ENCODE measurements around the gene TMEM131L.
"Not testable (repeated sequence)": the region's sequence is repeated elsewhere in the genome, so short reads cannot be mapped to it uniquely, and the experiment has no call there.

Gene TMEM131L, protein sequence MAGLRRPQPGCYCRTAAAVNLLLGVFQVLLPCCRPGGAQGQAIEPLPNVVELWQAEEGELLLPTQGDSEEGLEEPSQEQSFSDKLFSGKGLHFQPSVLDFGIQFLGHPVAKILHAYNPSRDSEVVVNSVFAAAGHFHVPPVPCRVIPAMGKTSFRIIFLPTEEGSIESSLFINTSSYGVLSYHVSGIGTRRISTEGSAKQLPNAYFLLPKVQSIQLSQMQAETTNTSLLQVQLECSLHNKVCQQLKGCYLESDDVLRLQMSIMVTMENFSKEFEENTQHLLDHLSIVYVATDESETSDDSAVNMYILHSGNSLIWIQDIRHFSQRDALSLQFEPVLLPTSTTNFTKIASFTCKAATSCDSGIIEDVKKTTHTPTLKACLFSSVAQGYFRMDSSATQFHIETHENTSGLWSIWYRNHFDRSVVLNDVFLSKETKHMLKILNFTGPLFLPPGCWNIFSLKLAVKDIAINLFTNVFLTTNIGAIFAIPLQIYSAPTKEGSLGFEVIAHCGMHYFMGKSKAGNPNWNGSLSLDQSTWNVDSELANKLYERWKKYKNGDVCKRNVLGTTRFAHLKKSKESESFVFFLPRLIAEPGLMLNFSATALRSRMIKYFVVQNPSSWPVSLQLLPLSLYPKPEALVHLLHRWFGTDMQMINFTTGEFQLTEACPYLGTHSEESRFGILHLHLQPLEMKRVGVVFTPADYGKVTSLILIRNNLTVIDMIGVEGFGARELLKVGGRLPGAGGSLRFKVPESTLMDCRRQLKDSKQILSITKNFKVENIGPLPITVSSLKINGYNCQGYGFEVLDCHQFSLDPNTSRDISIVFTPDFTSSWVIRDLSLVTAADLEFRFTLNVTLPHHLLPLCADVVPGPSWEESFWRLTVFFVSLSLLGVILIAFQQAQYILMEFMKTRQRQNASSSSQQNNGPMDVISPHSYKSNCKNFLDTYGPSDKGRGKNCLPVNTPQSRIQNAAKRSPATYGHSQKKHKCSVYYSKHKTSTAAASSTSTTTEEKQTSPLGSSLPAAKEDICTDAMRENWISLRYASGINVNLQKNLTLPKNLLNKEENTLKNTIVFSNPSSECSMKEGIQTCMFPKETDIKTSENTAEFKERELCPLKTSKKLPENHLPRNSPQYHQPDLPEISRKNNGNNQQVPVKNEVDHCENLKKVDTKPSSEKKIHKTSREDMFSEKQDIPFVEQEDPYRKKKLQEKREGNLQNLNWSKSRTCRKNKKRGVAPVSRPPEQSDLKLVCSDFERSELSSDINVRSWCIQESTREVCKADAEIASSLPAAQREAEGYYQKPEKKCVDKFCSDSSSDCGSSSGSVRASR (N-terminal part only)

GRCh38 chr4:153466081-153466948, at the start of gene TMEM131L:
Gene TMEM131L (plus strand): TSS chr4:153466360. CDS start chr4:153466398, 38 bp downstream.
- H3K9me3 Mint-ChIP-seq = no peaks in the 10 kb centered on the region
- TF ChIP-seq CTCF (IDR thresholded peaks at IDR 0.05; ENCODE audit: unreplicated experiment in 3 of 3) = peak in 2 of 3 experiments; percentile 17 to 25
- peak within 1 kb of the TSS; percentile 93 to 97 (median 96) for H3K27ac Mint-ChIP-seq
- peaks cover 9% of the 10 kb centered on the region for H3K27me3 Mint-ChIP-seq (ENCODE audit: low read depth)
- H3K36me3 Mint-ChIP-seq (ENCODE audit: low read depth) = peaks cover 12% of the 10 kb centered on the region
- H3K4me1 Mint-ChIP-seq = peaks cover 58% of the 10 kb centered on the region
- peak within 1 kb of the TSS; percentile 95 to 98 (median 97) for H3K4me3 Mint-ChIP-seq

DNA sequence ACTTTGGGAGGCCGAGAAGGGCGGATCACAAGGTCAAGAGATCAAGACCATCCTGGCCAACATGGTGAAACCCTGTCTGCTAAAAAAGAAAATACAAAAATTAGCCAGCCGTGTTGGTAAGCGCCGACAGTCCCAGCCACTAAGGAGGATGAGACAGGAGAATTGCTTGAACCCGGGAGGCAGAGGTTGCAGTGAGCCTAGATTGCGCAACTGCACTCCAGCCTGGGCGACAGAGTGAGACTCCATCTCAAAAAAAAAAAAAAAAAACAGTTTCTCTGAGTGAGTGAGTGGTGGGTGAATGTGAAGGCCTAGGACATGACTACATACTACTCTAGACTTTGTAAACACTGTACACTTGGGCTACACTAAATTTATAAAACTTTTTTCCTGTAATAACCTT, 49.7 kb upstream of the TMEM131L start:
- not testable (repeated sequence) for H3K27ac Mint-ChIP-seq; H3K4me1 Mint-ChIP-seq; H3K36me3 Mint-ChIP-seq (ENCODE audit: low read depth); H3K9me3 Mint-ChIP-seq; H3K27me3 Mint-ChIP-seq (ENCODE audit: low read depth); H3K4me3 Mint-ChIP-seq

GRCh38 chr4:153418121-153418520, 48.0 kb upstream of the TMEM131L start:
- Mint-ChIP-seq H3K27me3 (ENCODE audit: low read depth) (no peaks in the 10 kb centered on the region), H3K4me1 (peaks cover 8% of the 10 kb centered on the region), H3K9me3 (no peaks in the 10 kb centered on the region), H3K4me3 (no peak overlapping the region), H3K36me3 (ENCODE audit: low read depth) (peaks cover 4% of the 10 kb centered on the region), H3K27ac (peak overlapping the region; percentile 30 to 73 (median 68))
- no peak for TF ChIP-seq CTCF (IDR thresholded peaks at IDR 0.05; ENCODE audit: unreplicated experiment in 3 of 3)

DNA sequence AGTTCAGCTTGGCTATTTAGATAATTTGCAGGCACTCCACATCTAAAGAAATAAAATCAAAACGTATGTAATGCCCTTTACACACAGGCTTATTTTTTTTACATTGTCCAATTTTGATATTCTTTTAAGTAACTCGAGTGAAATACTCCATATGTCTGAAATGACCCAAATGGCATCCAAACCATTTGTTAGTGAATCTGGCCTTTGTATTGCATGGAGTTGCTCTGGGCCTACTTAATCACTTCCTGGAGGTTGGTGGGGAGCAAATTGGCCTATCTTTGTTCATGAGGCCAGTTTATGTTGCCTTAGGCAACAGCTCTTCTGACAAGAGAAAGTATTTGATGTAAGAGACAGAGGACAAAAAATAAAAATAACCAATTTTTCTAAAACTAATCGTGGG, 47.6 kb upstream of the TMEM131L start:
- Mint-ChIP-seq H3K9me3 (no peaks in the 10 kb centered on the region), H3K36me3 (ENCODE audit: low read depth) (peaks cover 4% of the 10 kb centered on the region), H3K4me1 (peaks cover 8% of the 10 kb centered on the region), H3K27me3 (ENCODE audit: low read depth) (no peaks in the 10 kb centered on the region), H3K4me3 (no peak overlapping the region), H3K27ac (peak overlapping the region; percentile 30 to 73 (median 68))
- TF ChIP-seq CTCF (IDR thresholded peaks at IDR 0.05; ENCODE audit: unreplicated experiment in 3 of 3) = no peak

GRCh38 chr4:153419029-153419428, 47.1 kb upstream of the TMEM131L start:
- Mint-ChIP-seq H3K27me3 (ENCODE audit: low read depth) (no peaks in the 10 kb centered on the region), H3K36me3 (ENCODE audit: low read depth) (no peaks in the 10 kb centered on the region), H3K4me3 (no peak overlapping the region), H3K27ac (peak overlapping the region; percentile 30 to 73 (median 68)), H3K4me1 (peaks cover 8% of the 10 kb centered on the region), H3K9me3 (no peaks in the 10 kb centered on the region)
- no peak for TF ChIP-seq CTCF (IDR thresholded peaks at IDR 0.05; ENCODE audit: unreplicated experiment in 3 of 3)
